Neural progenitor cell (in vitro differentiated cells): ENCODE measurements around the gene SCT. TPM values are rescaled to one million over a fixed set of nuclear protein-coding genes. Genes with fewer than 3 reads are reported as not detected.

Experiments
- DNase-seq: peaks from one replicate; pipeline ENCODE4 v3.0.0-alpha.2; 2016; ENCODE audit warnings: low spot score
- H2AFZ ChIP-seq: fragments of 200-600 bp; sonication (generic); replicated peaks from 2 replicates; pipeline ENCODE4 v1.6.1; 2016; ENCODE audit warnings: antibody characterized with exemption
- H3F3A ChIP-seq: fragments of 200-600 bp; sonication (generic); 2 replicates; pipeline ENCODE4 v1.6.1; 2016; ENCODE audit warnings: antibody characterized with exemption, low read depth
- H3K27ac ChIP-seq: fragments of 200-600 bp; sonication (generic); 2 replicates; pipeline ENCODE4 v1.5.1; 2016; ENCODE audit warnings: mild to moderate bottlenecking
- H3K27me3 ChIP-seq: fragments of 200-600 bp; sonication (generic); 2 replicates; pipeline ENCODE4 v1.6.1; 2016; ENCODE audit warnings: mild to moderate bottlenecking, moderate library complexity
- H3K36me3 ChIP-seq: fragments of 200-600 bp; sonication (generic); 2 replicates; pipeline ENCODE4 v1.5.1; 2016
- H3K4me1 ChIP-seq: fragments of 200-600 bp; sonication (generic); 2 replicates; pipeline ENCODE4 v1.6.1; 2016; ENCODE audit warnings: mixed run types
- H3K4me2 ChIP-seq: fragments of 200-600 bp; sonication (generic); 2 replicates; pipeline ENCODE4 v1.6.1; 2016
- H3K4me3 ChIP-seq: fragments of 200-600 bp; sonication (generic); 2 replicates; pipeline ENCODE4 v1.5.1; 2016
- H3K79me2 ChIP-seq: fragments of 200-600 bp; sonication (generic); 2 replicates; pipeline ENCODE4 v1.6.1; 2016; ENCODE audit warnings: low read depth
- H3K9ac ChIP-seq: fragments of 200-600 bp; sonication (generic); 2 replicates; pipeline ENCODE4 v1.6.1; 2016
- H3K9me3 ChIP-seq: fragments of 200-600 bp; sonication (generic); 2 replicates; pipeline ENCODE4 v1.5.1; 2016; ENCODE audit warnings: low read depth
- H4K20me1 ChIP-seq: fragments of 200-600 bp; sonication (generic); 2 replicates; pipeline ENCODE4 v1.6.1; 2016; ENCODE audit warnings: low read depth
- H3K27ac Mint-ChIP-seq: 3 replicates; pipeline ENCODE4 v1.8.0; 2021; ENCODE audit warnings: mixed read lengths
- H3K27me3 Mint-ChIP-seq: 2 replicates; pipeline ENCODE4 v1.8.0; 2022; ENCODE audit warnings: low read depth, mild to moderate bottlenecking, inconsistent platforms, moderate library complexity, mixed read lengths; ENCODE audit not compliant: insufficient read depth
- H3K36me3 Mint-ChIP-seq: 3 replicates; pipeline ENCODE4 v1.8.0; 2021; ENCODE audit warnings: mixed read lengths
- H3K4me1 Mint-ChIP-seq: 3 replicates; pipeline ENCODE4 v1.8.0; 2021; ENCODE audit warnings: mixed read lengths
- H3K4me3 Mint-ChIP-seq: 3 replicates; pipeline ENCODE4 v1.8.0; 2021; ENCODE audit warnings: mild to moderate bottlenecking, moderate library complexity, mixed read lengths
- H3K9me3 Mint-ChIP-seq: 3 replicates; pipeline ENCODE4 v1.8.0; 2020; ENCODE audit warnings: mixed read lengths
- CTCF ChIP-seq: fragments of 200-600 bp; sonication (generic); IDR thresholded peaks from 2 replicates; pipeline ENCODE4 v1.5.1; 2017; ENCODE audit warnings: antibody characterized with exemption, mild to moderate bottlenecking
- EZH2 ChIP-seq: fragments of 200-600 bp; sonication (generic); IDR thresholded peaks from 2 replicates; pipeline ENCODE4 v1.6.1; 2017; ENCODE audit warnings: antibody characterized with exemption, mild to moderate bottlenecking, moderate library complexity
- EZH2phosphoT487 ChIP-seq: fragments of 200-600 bp; sonication (generic); IDR thresholded peaks from 2 replicates; pipeline ENCODE4 v1.6.1; 2017; ENCODE audit warnings: antibody characterized with exemption
- total RNA-seq: library from RNA; depleted of rRNA; stranded (reverse); fragments of >200 nt; gene quantifications from 2 replicates; pipeline ENCODE4 v1.2.3, GENCODE V29; 2015; ENCODE audit warnings: low replicate concordance

The SCT gene
- total RNA-seq, 1 donor from 2014 or later, result not detected

- Mint-ChIP-seq H3K4me3 (no peak overlapping the region), H3K36me3 (peaks cover 22% of the 10 kb centered on the region), H3K27ac (no peak overlapping the region), H3K4me1 (no peaks in the 10 kb centered on the region), H3K9me3 (no peaks in the 10 kb centered on the region), H3K27me3 (peaks cover 3% of the 10 kb centered on the region)
- Histone ChIP-seq H3K36me3 (no peaks in the 10 kb centered on the region), H2AFZ (no peak overlapping the region), H3K79me2 (no peaks in the 10 kb centered on the region), H3K4me2 (no peak overlapping the region), H3K27ac (no peak overlapping the region), H3F3A (no peaks in the 10 kb centered on the region), H4K20me1 (peaks cover 9% of the 10 kb centered on the region), H3K4me3 (no peak overlapping the region), H3K9me3 (no peaks in the 10 kb centered on the region), H3K9ac (no peak overlapping the region), H3K4me1 (no peaks in the 10 kb centered on the region), H3K27me3 (no peaks in the 10 kb centered on the region)
- no peak for DNase-seq
- TF ChIP-seq EZH2 (no peak), EZH2phosphoT487 (no peak), CTCF (no peak)
Observed at GRCh38 chr11:603154-603553, 23.8 kb downstream of the SCT start.

- peaks cover 8% of the 10 kb centered on the region for H4K20me1 ChIP-seq
- Mint-ChIP-seq H3K4me3 (no peak overlapping the region), H3K9me3 (no peaks in the 10 kb centered on the region), H3K36me3 (peaks cover 24% of the 10 kb centered on the region), H3K4me1 (no peaks in the 10 kb centered on the region), H3K27ac (no peak overlapping the region), H3K27me3 (peaks cover 2% of the 10 kb centered on the region)
- no peaks in the 10 kb centered on the region for H3K36me3 ChIP-seq
- H3K4me2 ChIP-seq, result no peak overlapping the region
- H2AFZ ChIP-seq, result no peak overlapping the region
- no peak overlapping the region for H3K9ac ChIP-seq
- no peaks in the 10 kb centered on the region for H3K79me2 ChIP-seq
- H3K9me3 ChIP-seq, result no peaks in the 10 kb centered on the region
- H3K27ac ChIP-seq, result no peak overlapping the region
- H3K4me1 ChIP-seq, result no peaks in the 10 kb centered on the region
- H3K4me3 ChIP-seq, result no peak overlapping the region
- TF ChIP-seq EZH2phosphoT487 (no peak), EZH2 (no peak), CTCF (no peak)
- H3F3A ChIP-seq, result no peaks in the 10 kb centered on the region
- H3K27me3 ChIP-seq, result no peaks in the 10 kb centered on the region
- DNase-seq, result no peak
Observed at GRCh38 chr11:601573-602245, 25.3 kb downstream of the SCT start.

- Histone ChIP-seq H4K20me1 (peaks cover 19% of the 10 kb centered on the region), H3K79me2 (no peaks in the 10 kb centered on the region), H3K4me3 (no peak overlapping the region), H2AFZ (no peak overlapping the region), H3K27ac (no peak overlapping the region), H3K4me1 (no peaks in the 10 kb centered on the region), H3K9me3 (no peaks in the 10 kb centered on the region), H3K9ac (no peak overlapping the region), H3K27me3 (no peaks in the 10 kb centered on the region), H3K4me2 (no peak overlapping the region), H3K36me3 (no peaks in the 10 kb centered on the region), H3F3A (no peaks in the 10 kb centered on the region)
- peaks cover 29% of the 10 kb centered on the region for H3K36me3 Mint-ChIP-seq
- H3K4me3 Mint-ChIP-seq, result no peak overlapping the region
- no peaks in the 10 kb centered on the region for H3K9me3 Mint-ChIP-seq
- H3K27ac Mint-ChIP-seq, result no peak overlapping the region
- no peak for DNase-seq
- H3K4me1 Mint-ChIP-seq, result no peaks in the 10 kb centered on the region
- H3K27me3 Mint-ChIP-seq, result no peaks in the 10 kb centered on the region
- TF ChIP-seq EZH2phosphoT487 (no peak), EZH2 (no peak), CTCF (no peak)
Observed at GRCh38 chr11:598005-598680, 28.8 kb downstream of the SCT start.
